ENCODE results near the gene CSNK1G1.
"Not testable (repeated sequence)": the region's sequence is repeated elsewhere in the genome, so short reads cannot be mapped to it uniquely, and the experiment has no call there.

CSNK1G1 gene

GRCh38 chr15:64236156-64236894 is 119.6 kb downstream of the CSNK1G1 start:
- no peak for DNase-seq

- no peak for DNase-seq
Measured at GRCh38 chr15:64235552-64235951, 120.4 kb downstream of the CSNK1G1 start.

- no peak for DNase-seq
Measured at GRCh38 chr15:64233299-64233698, 122.7 kb downstream of the CSNK1G1 start.

GRCh38 chr15:64232400-64232799 is 123.6 kb downstream of the CSNK1G1 start:
- DNase-seq: no peak

GRCh38 chr15:64229129-64229724 is 126.7 kb downstream of the CSNK1G1 start:
- no peak for DNase-seq

GRCh38 chr15:64225804-64226203 is 130.2 kb downstream of the CSNK1G1 start:
- no peak for DNase-seq

- DNase-seq: no peak
Measured at GRCh38 chr15:64224511-64224910, 131.5 kb downstream of the CSNK1G1 start.

- DNase-seq: no peak
Measured at GRCh38 chr15:64223882-64224281, 132.1 kb downstream of the CSNK1G1 start.

- DNase-seq: no peak
Measured at GRCh38 chr15:64222573-64223366, 133.2 kb downstream of the CSNK1G1 start.

GRCh38 chr15:64221911-64222310 is 134.1 kb downstream of the CSNK1G1 start:
- DNase-seq: not testable (repeated sequence)

GRCh38 chr15:64217429-64217750 is 138.6 kb downstream of the CSNK1G1 start:
- not testable (repeated sequence) for DNase-seq

- no peak for DNase-seq
Measured at GRCh38 chr15:64216730-64217428, 139.1 kb downstream of the CSNK1G1 start.

- DNase-seq: no peak
Measured at GRCh38 chr15:64216196-64216595, 139.8 kb downstream of the CSNK1G1 start.

- no peak for DNase-seq
Measured at GRCh38 chr15:64213646-64214045, 142.3 kb downstream of the CSNK1G1 start.

- no peak for DNase-seq
Measured at GRCh38 chr15:64211696-64212095, 144.3 kb downstream of the CSNK1G1 start.

- no peak for DNase-seq
Measured at GRCh38 chr15:64210371-64210770, 145.6 kb downstream of the CSNK1G1 start.

- DNase-seq: no peak
Measured at GRCh38 chr15:64209680-64210334, 146.2 kb downstream of the CSNK1G1 start.

- no peak for DNase-seq
Measured at GRCh38 chr15:64205202-64205601, 150.8 kb downstream of the CSNK1G1 start.

- DNase-seq: no peak
Measured at GRCh38 chr15:64197425-64197824, 158.5 kb downstream of the CSNK1G1 start.

- no peak for DNase-seq
Measured at GRCh38 chr15:64193971-64194370, 162.0 kb downstream of the CSNK1G1 start.

- DNase-seq: no peak
Measured at GRCh38 chr15:64191971-64192830, 163.8 kb downstream of the CSNK1G1 start.

Measured in C1 segment of cervical spinal cord (tissue), 14 donors.